WTC11 (cell line): Measurements from ENCODE around the gene FOXK1. TPM values are rescaled to one million over a fixed set of nuclear protein-coding genes. Genes with fewer than 3 reads are reported as not detected.

ENCODE experiments used
- ATAC-seq: fragments of 200-7000 bp; cut with Tn5 transposase; 2 replicates; pipeline ENCODE4 v1.10.0; 2021; ENCODE audit warnings: mild to moderate bottlenecking, moderate library complexity
- CTCF ChIA-PET: fragments of 300-600 bp; sonication (Branson Sonifier 250); formaldehyde crosslinking; loops from one replicate; lab custom pipeline; 2021; ENCODE audit warnings: antibody characterized with exemption; lab: Charles Lee
- POLR2A ChIA-PET: fragments of 350-600 bp; sonication (Branson Sonifier 250); formaldehyde crosslinking; loops from one replicate; lab custom pipeline; 2021; ENCODE audit warnings: antibody characterized with exemption; lab: Charles Lee
- DNase-seq: peaks from one replicate; pipeline ENCODE4 v3.0.0; 2021; ENCODE audit warnings: low spot score
- H3K27ac Mint-ChIP-seq: 2 replicates; pipeline ENCODE4 v1.8.0; 2021; ENCODE audit warnings: mixed read lengths
- H3K27me3 Mint-ChIP-seq: 2 replicates; pipeline ENCODE4 v1.8.0; 2021; ENCODE audit warnings: low read depth, mild to moderate bottlenecking, moderate library complexity, mixed read lengths
- H3K36me3 Mint-ChIP-seq: 2 replicates; pipeline ENCODE4 v1.8.0; 2021; ENCODE audit warnings: mixed read lengths
- H3K4me1 Mint-ChIP-seq: 2 replicates; pipeline ENCODE4 v1.8.0; 2022; ENCODE audit warnings: mixed read lengths
- H3K4me3 Mint-ChIP-seq: 2 replicates; pipeline ENCODE4 v1.8.0; 2021; ENCODE audit warnings: mild to moderate bottlenecking, moderate library complexity, mixed read lengths
- H3K9me3 Mint-ChIP-seq: 2 replicates; pipeline ENCODE4 v1.8.0; 2021; ENCODE audit warnings: mixed read lengths
- CBFB ChIP-seq: sonication (generic); formaldehyde crosslinking; IDR thresholded peaks from 2 replicates; pipeline ENCODE4 v1.8.1; 2022; ENCODE audit warnings: mild to moderate bottlenecking, low read depth, missing genetic modification reagents
- FOXP1 ChIP-seq: sonication (generic); formaldehyde crosslinking; IDR thresholded peaks from 2 replicates; pipeline ENCODE4 v1.8.0; 2022; ENCODE audit warnings: missing genetic modification reagents, mild to moderate bottlenecking, moderate library complexity, borderline replicate concordance
- HMGA2 ChIP-seq: fragments of 250-450 bp; sonication (Bioruptor Pico); IDR thresholded peaks from 2 replicates; pipeline ENCODE4 v1.4.0; 2021; ENCODE audit warnings: mild to moderate bottlenecking, moderate library complexity
- NFATC4 ChIP-seq: fragments of 250-450 bp; sonication (Bioruptor Pico); IDR thresholded peaks from 2 replicates; pipeline ENCODE4 v1.9.0; 2021; ENCODE audit warnings: mild to moderate bottlenecking
- NFE2L1 ChIP-seq: sonication (generic); formaldehyde crosslinking; IDR thresholded peaks from 2 replicates; pipeline ENCODE4 v1.8.1; 2023; ENCODE audit warnings: missing genetic modification reagents
- NFYB ChIP-seq: sonication (generic); formaldehyde crosslinking; conservative IDR thresholded peaks from 2 replicates; pipeline ENCODE4 v1.8.0; 2022; ENCODE audit warnings: low read depth, missing genetic modification reagents
- NR1H2 ChIP-seq: sonication (generic); formaldehyde crosslinking; IDR thresholded peaks from 2 replicates; pipeline ENCODE4 v1.9.0; 2021; ENCODE audit warnings: mild to moderate bottlenecking, moderate library complexity, missing genetic modification reagents
- PRRX2 ChIP-seq: fragments of 250-450 bp; sonication (Bioruptor Pico); IDR thresholded peaks from 2 replicates; pipeline ENCODE4 v1.8.0; 2021; ENCODE audit warnings: mild to moderate bottlenecking
- RELA ChIP-seq: sonication (generic); formaldehyde crosslinking; IDR thresholded peaks from 2 replicates; pipeline ENCODE4 v1.8.1; 2022; ENCODE audit warnings: missing genetic modification reagents, mild to moderate bottlenecking, borderline replicate concordance
- TCF7 ChIP-seq: sonication (generic); formaldehyde crosslinking; IDR thresholded peaks from 2 replicates; pipeline ENCODE4 v1.8.0; 2022; ENCODE audit warnings: mild to moderate bottlenecking, low read depth, missing genetic modification reagents, moderate library complexity
- TEAD1 ChIP-seq: sonication (generic); formaldehyde crosslinking; IDR thresholded peaks from 2 replicates; pipeline ENCODE4 v1.8.0; 2022; ENCODE audit warnings: mild to moderate bottlenecking, missing genetic modification reagents
- TEAD4 ChIP-seq: sonication (generic); formaldehyde crosslinking; IDR thresholded peaks from 2 replicates; pipeline ENCODE4 v1.8.0; 2022; ENCODE audit warnings: mild to moderate bottlenecking, missing genetic modification reagents
- ZMAT4 ChIP-seq: fragments of 250-450 bp; sonication (Bioruptor Pico); IDR thresholded peaks from 2 replicates; pipeline ENCODE4 v1.9.0; 2021; ENCODE audit warnings: mild to moderate bottlenecking
- ZNF232 ChIP-seq: sonication (generic); formaldehyde crosslinking; IDR thresholded peaks from 2 replicates; pipeline ENCODE4 v1.8.0; 2022; ENCODE audit warnings: mild to moderate bottlenecking, missing genetic modification reagents
- ZNF281 ChIP-seq: sonication (generic); formaldehyde crosslinking; IDR thresholded peaks from 2 replicates; pipeline ENCODE4 v1.8.0; 2023; ENCODE audit warnings: mild to moderate bottlenecking, missing genetic modification reagents
- ZNF317 ChIP-seq: sonication (generic); formaldehyde crosslinking; IDR thresholded peaks from 2 replicates; pipeline ENCODE4 v1.8.1; 2023; ENCODE audit warnings: low read depth, mild to moderate bottlenecking, moderate library complexity, missing genetic modification reagents, borderline replicate concordance
- ZNF425 ChIP-seq: fragments of 250-450 bp; sonication (Bioruptor Pico); conservative IDR thresholded peaks from 2 replicates; pipeline ENCODE4 v1.9.0; 2021; ENCODE audit warnings: mild to moderate bottlenecking
- total RNA-seq: library from RNA; stranded (reverse); gene quantifications from 3 replicates; pipeline ENCODE4 v1.2.3, GENCODE V29; 2021
- TF ChIP-seq, protein P1 (sequence below): sonication (generic); formaldehyde crosslinking; IDR thresholded peaks from 2 replicates; pipeline ENCODE4 v1.8.0; 2023; ENCODE audit warnings: missing genetic modification reagents
- TF ChIP-seq, protein P2 (sequence below): sonication (generic); formaldehyde crosslinking; IDR thresholded peaks from 2 replicates; pipeline ENCODE4 v1.8.1; 2023; ENCODE audit warnings: mild to moderate bottlenecking, missing genetic modification reagents
- TF ChIP-seq, protein P3 (sequence below): fragments of 250-450 bp; sonication (Bioruptor Pico); IDR thresholded peaks from 2 replicates; pipeline ENCODE4 v1.8.0; 2021; ENCODE audit warnings: mild to moderate bottlenecking
- TF ChIP-seq, protein P4 (sequence below): sonication (generic); formaldehyde crosslinking; conservative IDR thresholded peaks from 2 replicates; pipeline ENCODE4 v1.8.1; 2023; ENCODE audit warnings: mild to moderate bottlenecking, low read depth, missing genetic modification reagents, moderate library complexity

FOXK1 gene
- total RNA-seq, 1 experiment from 2014 or later, result 21.9 TPM

GRCh38 chr7:4711093-4711492, 29.0 kb downstream of the FOXK1 start:
- ATAC-seq, result no peak
- H3K27me3 Mint-ChIP-seq, result peaks cover 99% of the 10 kb centered on the region
- no peak overlapping the region for H3K4me3 Mint-ChIP-seq
- POLR2A ChIA-PET, result no interaction called here
- H3K9me3 Mint-ChIP-seq, result peaks cover under 1% of the 10 kb centered on the region; the same call in 1 of the 2 replicates
- CTCF ChIA-PET, result interaction anchor here (0.5 to 1.1 kb wide), 2 partner anchors 37 to 81 kb away, joined by 3 to 4 read pairs; no protein-coding TSS in a partner anchor
- no peak overlapping the region for H3K27ac Mint-ChIP-seq
- DNase-seq, result no peak
- peaks cover 12% of the 10 kb centered on the region for H3K36me3 Mint-ChIP-seq
- TF ChIP-seq ZNF317 (CRISPR knock-in tag) (no peak), ZMAT4 (CRISPR knock-in tag) (no peak), TEAD1 (CRISPR knock-in tag) (no peak), ZNF232 (no peak), HMGA2 (CRISPR knock-in tag) (no peak), NR1H2 (CRISPR knock-in tag) (no peak), TEAD4 (CRISPR knock-in tag) (no peak), RELA (CRISPR knock-in tag) (no peak), ZNF281 (CRISPR knock-in tag) (no peak)
- TF ChIP-seq, protein P1, sequence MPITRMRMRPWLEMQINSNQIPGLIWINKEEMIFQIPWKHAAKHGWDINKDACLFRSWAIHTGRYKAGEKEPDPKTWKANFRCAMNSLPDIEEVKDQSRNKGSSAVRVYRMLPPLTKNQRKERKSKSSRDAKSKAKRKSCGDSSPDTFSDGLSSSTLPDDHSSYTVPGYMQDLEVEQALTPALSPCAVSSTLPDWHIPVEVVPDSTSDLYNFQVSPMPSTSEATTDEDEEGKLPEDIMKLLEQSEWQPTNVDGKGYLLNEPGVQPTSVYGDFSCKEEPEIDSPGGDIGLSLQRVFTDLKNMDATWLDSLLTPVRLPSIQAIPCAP (CRISPR knock-in tag), result no peak
- TF ChIP-seq, protein P2, sequence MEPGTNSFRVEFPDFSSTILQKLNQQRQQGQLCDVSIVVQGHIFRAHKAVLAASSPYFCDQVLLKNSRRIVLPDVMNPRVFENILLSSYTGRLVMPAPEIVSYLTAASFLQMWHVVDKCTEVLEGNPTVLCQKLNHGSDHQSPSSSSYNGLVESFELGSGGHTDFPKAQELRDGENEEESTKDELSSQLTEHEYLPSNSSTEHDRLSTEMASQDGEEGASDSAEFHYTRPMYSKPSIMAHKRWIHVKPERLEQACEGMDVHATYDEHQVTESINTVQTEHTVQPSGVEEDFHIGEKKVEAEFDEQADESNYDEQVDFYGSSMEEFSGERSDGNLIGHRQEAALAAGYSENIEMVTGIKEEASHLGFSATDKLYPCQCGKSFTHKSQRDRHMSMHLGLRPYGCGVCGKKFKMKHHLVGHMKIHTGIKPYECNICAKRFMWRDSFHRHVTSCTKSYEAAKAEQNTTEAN, result no peak
- TF ChIP-seq, protein P3, sequence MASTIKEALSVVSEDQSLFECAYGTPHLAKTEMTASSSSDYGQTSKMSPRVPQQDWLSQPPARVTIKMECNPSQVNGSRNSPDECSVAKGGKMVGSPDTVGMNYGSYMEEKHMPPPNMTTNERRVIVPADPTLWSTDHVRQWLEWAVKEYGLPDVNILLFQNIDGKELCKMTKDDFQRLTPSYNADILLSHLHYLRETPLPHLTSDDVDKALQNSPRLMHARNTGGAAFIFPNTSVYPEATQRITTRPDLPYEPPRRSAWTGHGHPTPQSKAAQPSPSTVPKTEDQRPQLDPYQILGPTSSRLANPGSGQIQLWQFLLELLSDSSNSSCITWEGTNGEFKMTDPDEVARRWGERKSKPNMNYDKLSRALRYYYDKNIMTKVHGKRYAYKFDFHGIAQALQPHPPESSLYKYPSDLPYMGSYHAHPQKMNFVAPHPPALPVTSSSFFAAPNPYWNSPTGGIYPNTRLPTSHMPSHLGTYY (CRISPR knock-in tag), result no peak
- TF ChIP-seq, all 79 proteins: peak for 0
- H3K4me1 Mint-ChIP-seq, result peaks cover 38% of the 10 kb centered on the region

- POLR2A ChIA-PET, result no interaction called here
- Mint-ChIP-seq H3K36me3 (peaks cover 17% of the 10 kb centered on the region), H3K9me3 (peaks cover 6% of the 10 kb centered on the region), H3K4me3 (no peak overlapping the region), H3K27me3 (peaks cover 96% of the 10 kb centered on the region), H3K27ac (no peak overlapping the region), H3K4me1 (peaks cover 34% of the 10 kb centered on the region)
- CTCF ChIA-PET, result interaction anchor here (1.1 kb wide), 1 partner anchor 81 kb away, joined by 4 read pairs; no protein-coding TSS in a partner anchor
- DNase-seq (no peak), ATAC-seq (no peak)
- no peak for TF ChIP-seq NFE2L1 (CRISPR knock-in tag)
- TF ChIP-seq, protein P4, sequence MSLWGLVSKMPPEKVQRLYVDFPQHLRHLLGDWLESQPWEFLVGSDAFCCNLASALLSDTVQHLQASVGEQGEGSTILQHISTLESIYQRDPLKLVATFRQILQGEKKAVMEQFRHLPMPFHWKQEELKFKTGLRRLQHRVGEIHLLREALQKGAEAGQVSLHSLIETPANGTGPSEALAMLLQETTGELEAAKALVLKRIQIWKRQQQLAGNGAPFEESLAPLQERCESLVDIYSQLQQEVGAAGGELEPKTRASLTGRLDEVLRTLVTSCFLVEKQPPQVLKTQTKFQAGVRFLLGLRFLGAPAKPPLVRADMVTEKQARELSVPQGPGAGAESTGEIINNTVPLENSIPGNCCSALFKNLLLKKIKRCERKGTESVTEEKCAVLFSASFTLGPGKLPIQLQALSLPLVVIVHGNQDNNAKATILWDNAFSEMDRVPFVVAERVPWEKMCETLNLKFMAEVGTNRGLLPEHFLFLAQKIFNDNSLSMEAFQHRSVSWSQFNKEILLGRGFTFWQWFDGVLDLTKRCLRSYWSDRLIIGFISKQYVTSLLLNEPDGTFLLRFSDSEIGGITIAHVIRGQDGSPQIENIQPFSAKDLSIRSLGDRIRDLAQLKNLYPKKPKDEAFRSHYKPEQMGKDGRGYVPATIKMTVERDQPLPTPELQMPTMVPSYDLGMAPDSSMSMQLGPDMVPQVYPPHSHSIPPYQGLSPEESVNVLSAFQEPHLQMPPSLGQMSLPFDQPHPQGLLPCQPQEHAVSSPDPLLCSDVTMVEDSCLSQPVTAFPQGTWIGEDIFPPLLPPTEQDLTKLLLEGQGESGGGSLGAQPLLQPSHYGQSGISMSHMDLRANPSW, result no peak
- TF ChIP-seq FOXP1 (CRISPR knock-in tag), result no peak
- no peak for TF ChIP-seq CBFB (CRISPR knock-in tag)
- TF ChIP-seq, protein P2, result no peak
- TF ChIP-seq TCF7 (CRISPR knock-in tag), result no peak
- TF ChIP-seq ZNF425 (CRISPR knock-in tag), result no peak
- no peak for TF ChIP-seq PRRX2
- TF ChIP-seq NFYB (CRISPR knock-in tag), result no peak
- TF ChIP-seq, protein P1 (CRISPR knock-in tag), result no peak
- TF ChIP-seq NR1H2 (CRISPR knock-in tag), result no peak
- TF ChIP-seq NFATC4, result no peak
- no peak for TF ChIP-seq TEAD1 (CRISPR knock-in tag)
Measured at GRCh38 chr7:4711634-4712033, 29.5 kb downstream of the FOXK1 start.
